Natural killer cell (primary cell): ENCODE measurements around the gene GLCCI1. TPM values are rescaled to one million over a fixed set of nuclear protein-coding genes. Genes with fewer than 3 reads are reported as not detected.
A peak's percentile ranks its signal among the peaks of the same experiment; 100 is the strongest.

Source experiments
- ATAC-seq, 3 donors: fragments of 150-1000 bp in 2 of 3; fragments of 200-7000 bp in 1 of 3; cut with Tn5 transposase; 1 replicate in 1 of 3; 2 replicates in 2 of 3; pipeline ENCODE4 v1.10.0; 2021; ENCODE audit warnings: mild to moderate bottlenecking in 2 of 3, moderate library complexity in 2 of 3
- DNase-seq, 2 donors: peaks; one replicate each; pipeline versions ENCODE4 v3.0.0 to v3.0.0-alpha.2; 2013 to 2021; ENCODE audit warnings: mixed read lengths in 1 of 2
- H3K27ac ChIP-seq: one replicate; pipeline ENCODE4 v1.5.1; 2013; ENCODE audit warnings: mild to moderate bottlenecking, low read length
- H3K27me3 ChIP-seq: one replicate; pipeline ENCODE4 v1.6.1; 2013; ENCODE audit warnings: low read length; ENCODE audit not compliant: control insufficient read depth, insufficient read depth
- H3K36me3 ChIP-seq: one replicate; pipeline ENCODE4 v1.6.1; 2013; ENCODE audit warnings: low read length; ENCODE audit not compliant: control insufficient read depth, insufficient read depth
- H3K4me1 ChIP-seq: one replicate; pipeline ENCODE4 v1.6.1; 2013; ENCODE audit warnings: low read length; ENCODE audit not compliant: control insufficient read depth, insufficient read depth
- H3K4me3 ChIP-seq: one replicate; pipeline ENCODE4 v1.5.1; 2013; ENCODE audit warnings: low read length
- H3K9me3 ChIP-seq: one replicate; pipeline ENCODE4 v1.6.1; 2013; ENCODE audit warnings: low read length; ENCODE audit not compliant: control insufficient read depth, insufficient read depth
- H3K27ac Mint-ChIP-seq, 2 donors: one replicate each; pipeline ENCODE4 v1.8.0; 2022; ENCODE audit warnings: mild to moderate bottlenecking in 2 of 2, mixed read lengths in 2 of 2, moderate library complexity in 1 of 2
- H3K27me3 Mint-ChIP-seq, 2 donors: one replicate each; pipeline ENCODE4 v1.8.0; 2022; ENCODE audit warnings: low read depth in 2 of 2, mixed read lengths in 2 of 2
- H3K36me3 Mint-ChIP-seq: one replicate; pipeline ENCODE4 v1.8.0; 2022; ENCODE audit warnings: mixed read lengths
- H3K4me1 Mint-ChIP-seq, 2 donors: one replicate each; pipeline ENCODE4 v1.8.0; 2022; ENCODE audit warnings: mixed read lengths in 2 of 2
- H3K4me3 Mint-ChIP-seq: one replicate; pipeline ENCODE4 v1.8.0; 2022; ENCODE audit warnings: mild to moderate bottlenecking, moderate library complexity, mixed read lengths
- H3K9me3 Mint-ChIP-seq, 2 donors: one replicate each; pipeline ENCODE4 v1.8.0; 2022; ENCODE audit warnings: mixed read lengths in 2 of 2
- CTCF ChIP-seq: fragments of 200-600 bp; IDR thresholded peaks from one replicate; pipeline ENCODE4 v1.8.0; 2022; ENCODE audit warnings: antibody characterized with exemption
- WGBS: methylation state at CpG from one replicate; pipeline ENCODE4 v1.1.7; 2013; ENCODE audit warnings: missing lambda C conversion rate; ENCODE audit not compliant: insufficient coverage; 5-methylcytosine and 5-hydroxymethylcytosine counted together
- intact Hi-C: fragments of 100-400 bp; cut with micrococcal nuclease; formaldehyde crosslinking; loops from one replicate; pipeline ENCODE4 v1.14.2; 2022
- total RNA-seq, 4 donors: library from RNA; stranded (reverse); fragments of 120-200 nt in 1 of 4; gene quantifications; one replicate each; pipeline versions ENCODE4 v1.2.3 to v1.2.4, GENCODE V29; 2013 to 2022

GLCCI1 gene
- total RNA-seq, 3 donors from 2014 or later (not counting 1 experiment from before 2014, with no cell fraction given) = 70.5 to 132 (median 79.6) TPM

- 94% methylated on average over 1 of the region's 1 CpG for WGBS
Observed at GRCh38 chr7:8130663-8131062, 162.1 kb downstream of the GLCCI1 start.

GRCh38 chr7:8131694-8132605 lies 163.4 kb downstream of the GLCCI1 start:
- Mint-ChIP-seq H3K4me1 (peaks cover 83 to 85% of the 10 kb centered on the region in 2 donors), H3K27me3 (no peaks in the 10 kb centered on the region), H3K36me3 (no peaks in the 10 kb centered on the region), H3K9me3 (no peaks in the 10 kb centered on the region), H3K4me3 (peak overlapping the region; percentile 75), H3K27ac (peak overlapping the region; percentile 88 to 97)
- intact Hi-C loops = loop anchor here (1.0 to 10.0 kb wide), 4 partner anchors 20 to 491 kb away; partner anchors contain the start of gene UMAD1
- DNase-seq = peak; percentile 33 to 84
- peak overlapping the region; percentile 0 for H3K4me3 ChIP-seq
- H3K27me3 ChIP-seq = no peaks in the 10 kb centered on the region
- no peaks in the 10 kb centered on the region for H3K9me3 ChIP-seq
- no peak for TF ChIP-seq CTCF
- peak overlapping the region; percentile 69 for H3K27ac ChIP-seq
- H3K4me1 ChIP-seq = peaks cover 63% of the 10 kb centered on the region
- ATAC-seq = peak; percentile 50 to 73 (median 64)
- 15% methylated on average over 3 of the region's 5 CpGs for WGBS
- no peaks in the 10 kb centered on the region for H3K36me3 ChIP-seq

More at GRCh38 chr7:8130663-8131062, 162.1 kb downstream of the GLCCI1 start:
- no peak for TF ChIP-seq CTCF
- H3K27me3 Mint-ChIP-seq = no peaks in the 10 kb centered on the region
- peaks cover 96 to 98% of the 10 kb centered on the region in 2 donors for H3K4me1 Mint-ChIP-seq
- Histone ChIP-seq H3K36me3 (no peaks in the 10 kb centered on the region), H3K9me3 (no peaks in the 10 kb centered on the region), H3K27ac (peak overlapping the region; percentile 69), H3K4me1 (peaks cover 73% of the 10 kb centered on the region), H3K27me3 (no peaks in the 10 kb centered on the region), H3K4me3 (no peak overlapping the region)
- no peaks in the 10 kb centered on the region for H3K9me3 Mint-ChIP-seq
- H3K4me3 Mint-ChIP-seq = peak overlapping the region; percentile 75
- ATAC-seq = no peak
- intact Hi-C loops = loop anchor here (5.0 to 10.0 kb wide), 2 partner anchors 62 to 186 kb away; no protein-coding TSS in a partner anchor
- no peak for DNase-seq
- H3K36me3 Mint-ChIP-seq = no peaks in the 10 kb centered on the region
- H3K27ac Mint-ChIP-seq = peak overlapping the region; percentile 88 to 97

DNA sequence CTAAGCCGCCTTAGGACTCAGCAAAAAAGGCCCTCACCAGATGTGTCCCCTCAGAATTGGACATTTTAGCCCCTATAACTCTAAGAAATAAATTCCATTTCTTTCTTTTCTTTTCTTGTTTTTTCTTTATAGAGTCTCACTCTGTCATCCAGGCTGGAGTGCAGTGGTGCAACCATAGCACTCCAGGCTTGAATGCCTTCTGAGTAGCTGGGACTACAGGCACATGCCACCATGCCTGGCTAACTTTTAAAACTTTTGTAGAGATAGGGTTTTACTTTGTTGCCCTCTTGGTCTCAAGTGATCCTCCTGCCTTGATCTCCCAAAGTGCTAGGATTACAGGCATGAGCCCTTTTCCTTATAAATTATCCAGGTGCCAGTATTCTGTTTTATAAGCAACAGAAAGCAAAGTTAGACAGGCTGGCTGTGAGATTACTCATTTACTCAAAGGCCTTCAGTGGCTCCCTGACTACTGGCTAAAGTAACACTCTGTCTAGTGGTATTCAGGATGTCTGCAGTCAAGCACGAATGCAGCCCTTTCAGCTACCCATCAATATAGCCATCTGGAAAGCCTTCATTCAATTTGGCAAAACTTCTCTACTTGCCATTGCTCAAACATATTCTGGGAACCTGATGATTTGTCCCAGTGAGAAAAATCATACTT lies 164.7 kb downstream of the GLCCI1 start:
- Histone ChIP-seq H3K9me3 (no peaks in the 10 kb centered on the region), H3K4me1 (peaks cover 50% of the 10 kb centered on the region), H3K27ac (peak overlapping the region; percentile 69), H3K27me3 (no peaks in the 10 kb centered on the region), H3K4me3 (no peak overlapping the region), H3K36me3 (no peaks in the 10 kb centered on the region)
- Mint-ChIP-seq H3K36me3 (no peaks in the 10 kb centered on the region), H3K27ac (peak overlapping the region; percentile 88 to 97), H3K9me3 (no peaks in the 10 kb centered on the region), H3K27me3 (no peaks in the 10 kb centered on the region), H3K4me3 (peak overlapping the region; percentile 75), H3K4me1 (peaks cover 69 to 71% of the 10 kb centered on the region in 2 donors)
- ATAC-seq = peak in 1 of 3 donors; percentile 11
- TF ChIP-seq CTCF = no peak
- no peak for DNase-seq
- 57% methylated on average over 2 of the region's 2 CpGs for WGBS
- intact Hi-C loops = loop anchor here (2.0 to 10.0 kb wide), 3 partner anchors 59 to 493 kb away; partner anchors contain the start of gene UMAD1
